Keratinocyte (primary cell): Measurements from ENCODE around the gene IFNGR1. TPM values are rescaled to one million over a fixed set of nuclear protein-coding genes. Genes with fewer than 3 reads are reported as not detected.

Experiments
- DNase-seq: peaks from one replicate; pipeline ENCODE4 v3.0.0-alpha.2; 2011; ENCODE audit warnings: low read depth, missing footprints, low spot score
- FAIRE-seq: peaks from 2 replicates; lab custom pipeline; 2011; peaks lifted over from hg19 to GRCh38; lab: Jason Lieb, UNC
- H2AFZ ChIP-seq: 2 replicates; pipeline ENCODE4 v1.6.0; 2012; ENCODE audit warnings: low read length, control low read depth, inconsistent platforms; ENCODE audit not compliant: control insufficient read depth
- H3K27ac ChIP-seq: 2 replicates; pipeline ENCODE4 v1.5.1; 2011; ENCODE audit warnings: low read length; ENCODE audit not compliant: control insufficient read depth, insufficient read depth
- H3K27me3 ChIP-seq: 3 replicates; pipeline ENCODE4 v1.6.0; 2011; ENCODE audit warnings: low read length; ENCODE audit not compliant: control insufficient read depth, insufficient read depth; ENCODE audit errors: extremely low read depth
- H3K36me3 ChIP-seq, 2 experiments: 2 replicates in 1 of 2; 3 replicates in 1 of 2; pipeline ENCODE4 v1.5.1; 2011; ENCODE audit warnings: low read length in 2 of 2, mild to moderate bottlenecking in 1 of 2; ENCODE audit not compliant: control insufficient read depth in 2 of 2, insufficient read depth in 2 of 2; ENCODE audit errors: extremely low read depth in 1 of 2
- H3K4me1 ChIP-seq: 3 replicates; pipeline ENCODE4 v1.5.1; 2011; ENCODE audit warnings: low read length; ENCODE audit not compliant: control insufficient read depth, insufficient read depth; ENCODE audit errors: extremely low read depth
- H3K4me2 ChIP-seq: 3 replicates; pipeline ENCODE4 v1.6.0; 2011; ENCODE audit warnings: low read depth, low read length; ENCODE audit not compliant: control insufficient read depth, insufficient read depth; ENCODE audit errors: extremely low read depth
- H3K4me3 ChIP-seq, 3 experiments: fragments of 200-600 bp in 1 of 3; sonication (generic) in 1 of 3; 2 replicates in 2 of 3; 3 replicates in 1 of 3; pipeline ENCODE4 v1.5.1; 2011 to 2016; ENCODE audit warnings: low read length in 3 of 3, mild to moderate bottlenecking in 3 of 3, control low read depth in 2 of 3, inconsistent platforms in 1 of 3, low read depth in 1 of 3, mixed read lengths in 1 of 3, mixed run types in 1 of 3, moderate library complexity in 1 of 3; ENCODE audit not compliant: control insufficient read depth in 2 of 3, insufficient read depth in 2 of 3; ENCODE audit errors: extremely low read depth in 1 of 3
- H3K79me2 ChIP-seq: 2 replicates; pipeline ENCODE4 v1.6.0; 2012; ENCODE audit warnings: low read length; ENCODE audit not compliant: control insufficient read depth, insufficient read depth
- H3K9ac ChIP-seq: 3 replicates; pipeline ENCODE4 v1.6.0; 2011; ENCODE audit warnings: low read length; ENCODE audit not compliant: control insufficient read depth, insufficient read depth; ENCODE audit errors: extremely low read depth
- H3K9me1 ChIP-seq: 3 replicates; pipeline ENCODE4 v1.6.0; 2011; ENCODE audit warnings: low read length; ENCODE audit not compliant: control insufficient read depth, insufficient read depth; ENCODE audit errors: extremely low read depth
- H3K9me3 ChIP-seq: 2 replicates; pipeline ENCODE4 v1.5.1; 2012; ENCODE audit warnings: low read depth, low read length; ENCODE audit not compliant: control insufficient read depth
- H4K20me1 ChIP-seq: 3 replicates; pipeline ENCODE4 v1.6.0; 2011; ENCODE audit warnings: low read length; ENCODE audit not compliant: control insufficient read depth, insufficient read depth; ENCODE audit errors: extremely low read depth
- CTCF ChIP-seq, 3 experiments: IDR thresholded peaks in 1 of 3; conservative IDR thresholded peaks in 1 of 3; optimal IDR thresholded peaks in 1 of 3; 2 replicates in 2 of 3; 3 replicates in 1 of 3; pipeline versions ENCODE3 to v1.5.1; 2011; ENCODE audit warnings: low read length in 3 of 3, mild to moderate bottlenecking in 3 of 3, moderate library complexity in 2 of 3, control low read depth in 1 of 3, inconsistent platforms in 1 of 3; ENCODE audit not compliant: insufficient read depth in 2 of 3; ENCODE audit errors: extremely low read depth in 1 of 3
- EZH2 ChIP-seq: IDR thresholded peaks from one replicate; pipeline ENCODE4 v1.6.1; 2012; ENCODE audit warnings: inconsistent platforms, mild to moderate bottlenecking, low read length, moderate library complexity
- dilution Hi-C: fragments of 300-500 bp; cut with MboI; formaldehyde crosslinking; loops from one replicate; pipeline ENCODE4 v1.7.0; 2020; ENCODE audit warnings: low sequenced_read_pairs; ENCODE audit not compliant: extremely low pct_ligation_motif_present
- polyA plus RNA-seq, 5 experiments: library from polyadenylated mRNA; depleted of rRNA in 3 of 5; stranded (reverse) in 3 of 5; stranded (forward) in 1 of 5; unstranded in 1 of 5; fragments of >200 nt; gene quantifications; 1 replicate in 1 of 5; 2 replicates in 3 of 5; 3 replicates in 1 of 5; pipeline versions ENCODE4 v1.2.1 to v1.2.3, GENCODE V29; 2011 to 2012; ENCODE audit warnings: missing spikeins in 2 of 5, low read depth in 1 of 5, low replicate concordance in 1 of 5

IFNGR1 gene
- polyA plus RNA-seq, 1 donor (not counting 4 experiments of a cell fraction or from before 2014, with no cell fraction given), result 109 TPM

GRCh38 chr6:137163732-137164318 lies 55.4 kb downstream of the IFNGR1 start:
- Histone ChIP-seq H3K36me3 (no peaks in the 10 kb centered on the region), H3K9me1 (no peaks in the 10 kb centered on the region), H4K20me1 (no peaks in the 10 kb centered on the region), H3K79me2 (no peaks in the 10 kb centered on the region), H2AFZ (no peak overlapping the region), H3K4me2 (no peak overlapping the region), H3K27ac (no peak overlapping the region), H3K9ac (no peak overlapping the region), H3K4me1 (peaks cover 28% of the 10 kb centered on the region), H3K4me3 (no peak overlapping the region), H3K9me3 (peaks cover 6% of the 10 kb centered on the region), H3K27me3 (no peaks in the 10 kb centered on the region)
- FAIRE-seq (no peak), DNase-seq (no peak)
- dilution Hi-C loops, result no loop called here
- TF ChIP-seq EZH2, result no peak
- no peak for TF ChIP-seq CTCF (optimal IDR thresholded peaks at IDR 0.05 in 1 of 3, IDR thresholded peaks at IDR 0.05 in 1 of 3, conservative IDR thresholded peaks at IDR 0.05 in 1 of 3; ENCODE audit: extremely low read depth in 1 of 3, insufficient read depth in 2 of 3, low read length in 3 of 3)

- Histone ChIP-seq H3K4me1 (peaks cover 34% of the 10 kb centered on the region), H3K4me3 (no peak overlapping the region), H4K20me1 (no peaks in the 10 kb centered on the region), H2AFZ (no peak overlapping the region), H3K9ac (no peak overlapping the region), H3K9me3 (peaks cover 6% of the 10 kb centered on the region), H3K27me3 (no peaks in the 10 kb centered on the region), H3K79me2 (no peaks in the 10 kb centered on the region), H3K4me2 (no peak overlapping the region), H3K36me3 (no peaks in the 10 kb centered on the region), H3K27ac (no peak overlapping the region), H3K9me1 (no peaks in the 10 kb centered on the region)
- FAIRE-seq, result no peak
- DNase-seq, result no peak
- dilution Hi-C loops, result no loop called here
- TF ChIP-seq CTCF (optimal IDR thresholded peaks at IDR 0.05 in 1 of 3, IDR thresholded peaks at IDR 0.05 in 1 of 3, conservative IDR thresholded peaks at IDR 0.05 in 1 of 3; ENCODE audit: extremely low read depth in 1 of 3, insufficient read depth in 2 of 3, low read length in 3 of 3) (no peak), EZH2 (no peak)
These were observed 56.4 kb downstream of the IFNGR1 start for GRCh38 chr6:137162692-137163306.
